ENCODE measurements around the gene TBX10. TPM values are rescaled to one million over a fixed set of nuclear protein-coding genes. Genes with fewer than 3 reads are reported as not detected.

TBX10 gene
- total RNA-seq, 1 donor from 2014 or later = not detected

DNA sequence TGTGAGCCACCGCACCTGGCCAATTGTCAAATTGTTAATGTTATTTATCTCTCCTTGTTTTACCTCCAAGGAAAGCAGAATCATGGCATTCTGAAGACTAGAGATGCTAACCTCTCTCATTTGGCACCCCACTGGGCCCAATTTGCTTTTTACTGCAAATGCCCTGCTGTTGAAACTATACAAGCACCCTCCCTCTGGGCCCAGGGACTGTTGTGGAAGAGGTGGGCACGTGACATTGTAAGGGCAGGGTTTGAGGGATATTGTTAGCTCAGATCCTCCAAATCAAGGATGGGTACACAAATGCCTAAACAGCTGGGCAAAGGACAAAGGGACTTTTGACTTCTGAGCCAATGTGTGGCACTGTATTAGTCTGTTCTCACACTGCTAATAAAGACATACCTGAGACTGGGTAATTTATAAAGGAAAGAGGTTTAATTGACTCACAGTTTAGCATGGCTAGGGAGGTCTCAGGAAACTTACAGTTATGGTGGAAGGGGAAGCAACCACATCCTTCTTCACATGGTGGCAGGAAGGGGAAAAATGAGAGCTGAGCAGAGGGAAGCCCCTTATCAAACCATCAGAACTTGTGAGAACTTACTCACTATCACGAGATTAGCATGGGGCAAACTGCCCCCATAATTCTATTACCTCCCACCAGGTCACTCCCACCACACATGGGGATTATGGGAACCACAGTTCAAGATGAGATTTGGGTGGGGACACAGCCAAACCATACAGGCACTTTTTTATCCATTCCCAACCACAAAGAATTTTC, 41.3 kb upstream of the TBX10 start:
- no peak for DNase-seq (ENCODE audit: extremely low spot score, unreplicated experiment)
- no peaks in the 10 kb centered on the region for H3K36me3 Mint-ChIP-seq (ENCODE audit: unreplicated experiment)
- no peaks in the 10 kb centered on the region for H3K4me1 Mint-ChIP-seq (ENCODE audit: unreplicated experiment)
- H3K27ac Mint-ChIP-seq (ENCODE audit: unreplicated experiment) = no peak overlapping the region
- H3K27me3 Mint-ChIP-seq (ENCODE audit: unreplicated experiment) = peaks cover 72% of the 10 kb centered on the region
- TF ChIP-seq, protein P1, sequence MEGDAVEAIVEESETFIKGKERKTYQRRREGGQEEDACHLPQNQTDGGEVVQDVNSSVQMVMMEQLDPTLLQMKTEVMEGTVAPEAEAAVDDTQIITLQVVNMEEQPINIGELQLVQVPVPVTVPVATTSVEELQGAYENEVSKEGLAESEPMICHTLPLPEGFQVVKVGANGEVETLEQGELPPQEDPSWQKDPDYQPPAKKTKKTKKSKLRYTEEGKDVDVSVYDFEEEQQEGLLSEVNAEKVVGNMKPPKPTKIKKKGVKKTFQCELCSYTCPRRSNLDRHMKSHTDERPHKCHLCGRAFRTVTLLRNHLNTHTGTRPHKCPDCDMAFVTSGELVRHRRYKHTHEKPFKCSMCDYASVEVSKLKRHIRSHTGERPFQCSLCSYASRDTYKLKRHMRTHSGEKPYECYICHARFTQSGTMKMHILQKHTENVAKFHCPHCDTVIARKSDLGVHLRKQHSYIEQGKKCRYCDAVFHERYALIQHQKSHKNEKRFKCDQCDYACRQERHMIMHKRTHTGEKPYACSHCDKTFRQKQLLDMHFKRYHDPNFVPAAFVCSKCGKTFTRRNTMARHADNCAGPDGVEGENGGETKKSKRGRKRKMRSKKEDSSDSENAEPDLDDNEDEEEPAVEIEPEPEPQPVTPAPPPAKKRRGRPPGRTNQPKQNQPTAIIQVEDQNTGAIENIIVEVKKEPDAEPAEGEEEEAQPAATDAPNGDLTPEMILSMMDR (IDR thresholded peaks at IDR 0.05) = no peak
- no peak overlapping the region for H3K4me3 Mint-ChIP-seq (ENCODE audit: unreplicated experiment)
- no peaks in the 10 kb centered on the region for H3K9me3 Mint-ChIP-seq (ENCODE audit: unreplicated experiment)

DNA sequence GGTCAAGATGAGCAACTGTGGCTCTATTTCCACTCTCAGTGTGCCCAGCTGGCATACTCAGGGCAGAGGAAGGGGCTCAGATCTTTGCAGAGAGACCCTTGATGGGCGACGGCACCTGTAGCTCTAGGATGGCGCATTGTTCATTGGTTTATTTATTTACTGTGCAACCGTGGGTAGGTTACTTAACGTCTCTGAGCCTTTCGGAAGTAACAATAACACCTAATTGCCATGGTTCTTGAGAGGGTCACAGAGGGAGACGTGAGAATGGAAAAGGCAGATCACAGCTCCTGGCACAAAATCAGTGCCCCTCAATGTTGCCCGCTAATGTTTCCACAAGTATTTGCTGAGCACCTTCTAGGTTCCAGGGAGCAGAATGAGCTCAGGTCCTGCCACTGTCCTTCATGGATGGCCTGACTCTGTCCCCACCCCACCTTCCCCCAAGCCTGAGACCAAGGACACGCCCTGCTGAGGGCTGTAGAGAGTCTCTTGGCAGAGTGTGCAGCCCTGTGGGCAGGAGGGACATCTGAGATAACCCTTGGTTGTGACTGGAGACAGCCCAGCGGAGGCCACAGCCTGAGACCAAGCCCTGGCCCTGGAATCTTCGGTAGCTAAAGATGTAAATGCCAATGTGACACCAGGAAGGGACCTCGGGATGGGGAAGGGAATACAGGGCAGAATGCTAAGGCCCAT, 35.6 kb upstream of the TBX10 start:
- Mint-ChIP-seq H3K4me1 (ENCODE audit: unreplicated experiment) (no peaks in the 10 kb centered on the region), H3K4me3 (ENCODE audit: unreplicated experiment) (no peak overlapping the region), H3K9me3 (ENCODE audit: unreplicated experiment) (no peaks in the 10 kb centered on the region), H3K27ac (ENCODE audit: unreplicated experiment) (no peak overlapping the region), H3K27me3 (ENCODE audit: unreplicated experiment) (peaks cover 37% of the 10 kb centered on the region), H3K36me3 (ENCODE audit: unreplicated experiment) (no peaks in the 10 kb centered on the region)
- DNase-seq (ENCODE audit: extremely low spot score, unreplicated experiment) = no peak
- TF ChIP-seq, protein P1 (IDR thresholded peaks at IDR 0.05) = no peak

DNA sequence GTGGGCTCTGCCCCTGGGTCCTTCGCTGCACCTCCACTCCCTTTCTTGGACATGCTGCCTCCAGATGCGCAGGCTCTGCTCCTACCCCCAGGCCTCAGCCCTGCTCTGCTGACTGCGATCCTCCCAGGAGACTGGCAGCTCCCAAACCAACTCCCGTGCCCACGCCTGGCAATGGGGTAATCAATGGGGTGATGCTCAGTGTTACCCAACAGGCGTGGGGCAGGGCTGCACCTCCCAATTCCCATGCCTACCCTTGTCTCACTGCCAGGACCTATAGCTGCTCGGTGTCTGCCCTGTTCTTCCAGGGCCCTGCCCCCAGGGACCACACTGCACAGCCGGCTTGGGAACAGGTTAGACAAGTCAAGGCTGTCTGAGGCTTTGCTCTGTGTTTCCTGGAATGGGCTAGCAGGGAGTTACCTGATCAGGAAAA, 34.9 kb upstream of the TBX10 start, which contains the start of gene ALDH3B2:
Gene ALDH3B2, minus strand, starts transcription at position 182 of the 430 bp plus-strand sequence. CDS start 7,688 bp downstream, outside the sequence.
- no peak within 1 kb of the TSS for H3K27ac Mint-ChIP-seq (ENCODE audit: unreplicated experiment)
- peaks cover 37% of the 10 kb centered on the region for H3K27me3 Mint-ChIP-seq (ENCODE audit: unreplicated experiment)
- H3K4me3 Mint-ChIP-seq (ENCODE audit: unreplicated experiment) = no peak within 1 kb of the TSS
- TF ChIP-seq, protein P1 (IDR thresholded peaks at IDR 0.05) = no peak
- H3K9me3 Mint-ChIP-seq (ENCODE audit: unreplicated experiment) = no peaks in the 10 kb centered on the region
- no peaks in the 10 kb centered on the region for H3K4me1 Mint-ChIP-seq (ENCODE audit: unreplicated experiment)
- DNase-seq (ENCODE audit: extremely low spot score, unreplicated experiment) = no peak
- no peaks in the 10 kb centered on the region for H3K36me3 Mint-ChIP-seq (ENCODE audit: unreplicated experiment)

DNA sequence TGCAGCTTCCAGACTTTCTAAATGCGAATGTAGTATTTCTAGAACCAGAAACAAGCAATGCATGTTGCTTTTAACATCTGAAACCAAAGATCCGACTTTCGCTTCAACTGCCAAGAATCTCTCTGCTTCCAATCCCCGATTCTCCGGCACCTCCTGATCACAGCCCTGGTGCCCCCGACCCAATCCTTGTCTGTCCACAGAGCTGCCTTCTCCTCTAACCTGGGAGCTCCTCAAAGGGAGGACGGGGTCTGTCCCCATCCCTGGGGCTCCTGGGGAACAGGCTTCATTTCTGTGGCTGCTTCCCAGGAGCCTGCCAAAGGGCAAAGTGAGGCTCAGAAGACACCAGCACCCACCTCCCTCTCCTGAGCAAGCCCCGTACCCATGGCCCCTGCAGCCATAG, 34.3 kb upstream of the TBX10 start:
- no peaks in the 10 kb centered on the region for H3K4me1 Mint-ChIP-seq (ENCODE audit: unreplicated experiment)
- no peaks in the 10 kb centered on the region for H3K9me3 Mint-ChIP-seq (ENCODE audit: unreplicated experiment)
- no peak overlapping the region for H3K27ac Mint-ChIP-seq (ENCODE audit: unreplicated experiment)
- peaks cover 36% of the 10 kb centered on the region for H3K27me3 Mint-ChIP-seq (ENCODE audit: unreplicated experiment)
- TF ChIP-seq, protein P1 (IDR thresholded peaks at IDR 0.05) = no peak
- H3K36me3 Mint-ChIP-seq (ENCODE audit: unreplicated experiment) = no peaks in the 10 kb centered on the region
- H3K4me3 Mint-ChIP-seq (ENCODE audit: unreplicated experiment) = no peak overlapping the region
- no peak for DNase-seq (ENCODE audit: extremely low spot score, unreplicated experiment)

DNA sequence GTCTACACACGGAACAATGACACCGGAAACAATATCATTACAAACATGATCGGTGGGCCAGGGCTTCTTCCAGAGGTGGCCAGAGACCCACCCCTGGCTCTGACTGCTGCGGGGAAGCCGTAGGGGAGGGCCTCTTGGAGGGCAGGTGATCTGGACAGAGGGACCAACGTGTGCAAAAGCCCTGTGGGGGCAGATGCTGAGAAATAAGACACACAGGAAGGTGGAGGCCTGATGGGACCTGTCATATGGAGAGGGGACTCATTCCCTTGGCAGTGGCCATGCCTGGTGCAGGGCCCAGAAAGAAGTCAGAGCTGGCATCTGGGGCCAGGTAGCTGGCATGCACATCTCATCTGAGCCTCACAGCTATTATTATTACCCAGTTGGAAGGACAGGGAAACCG, 33.8 kb upstream of the TBX10 start:
- Mint-ChIP-seq H3K27ac (ENCODE audit: unreplicated experiment) (no peak overlapping the region), H3K27me3 (ENCODE audit: unreplicated experiment) (peaks cover 33% of the 10 kb centered on the region), H3K9me3 (ENCODE audit: unreplicated experiment) (no peaks in the 10 kb centered on the region), H3K4me3 (ENCODE audit: unreplicated experiment) (no peak overlapping the region), H3K36me3 (ENCODE audit: unreplicated experiment) (no peaks in the 10 kb centered on the region), H3K4me1 (ENCODE audit: unreplicated experiment) (no peaks in the 10 kb centered on the region)
- TF ChIP-seq, protein P1 (IDR thresholded peaks at IDR 0.05) = no peak
- no peak for DNase-seq (ENCODE audit: extremely low spot score, unreplicated experiment)

Measured in osteocyte (in vitro differentiated cells).